ENCODE measurements around the gene PIAS1.

DNA sequence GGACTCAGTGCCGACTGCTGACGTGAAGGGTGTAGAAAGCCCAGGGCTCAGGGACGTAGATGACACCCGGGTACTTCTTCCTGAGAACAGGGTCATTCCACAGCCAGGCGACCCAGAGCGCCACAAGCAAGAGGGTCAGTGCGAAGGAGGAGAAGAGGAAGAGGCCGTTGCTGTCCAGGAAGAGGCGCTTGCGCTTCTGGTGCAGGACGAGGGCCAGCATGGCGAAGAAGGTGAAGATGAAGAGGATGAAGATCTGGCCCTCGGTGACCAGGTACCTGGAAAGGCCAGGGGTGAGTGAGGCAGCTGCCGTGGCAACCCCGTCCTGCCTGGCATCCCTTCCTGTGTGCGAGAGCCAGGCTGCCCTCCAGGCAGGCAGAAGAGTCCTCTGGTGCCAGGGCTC is 154.0 kb downstream of the PIAS1 start:
- TF ChIP-seq YY1 (IDR thresholded peaks at IDR 0.05; ENCODE audit: insufficient read depth, insufficient read length) = no peak
- no peak for TF ChIP-seq ZNF274 (IDR thresholded peaks at IDR 0.05; ENCODE audit: low read depth, low read length)
